Neural cell (in vitro differentiated cells): Measurements from ENCODE around the gene SMARCAD1. TPM values are rescaled to one million over a fixed set of nuclear protein-coding genes. Genes with fewer than 3 reads are reported as not detected.

ENCODE experiments used
- H2AFZ ChIP-seq: fragments of 200-600, 300-800 bp; sonication (generic), shearing (Covaris generic); 2 replicates; pipeline ENCODE4 v1.6.0; 2014; ENCODE audit warnings: low read depth, mild to moderate bottlenecking, antibody characterized with exemption, low read length, moderate library complexity
- H3F3A ChIP-seq: fragments of 200-600 bp; shearing (Covaris generic); 2 replicates; pipeline ENCODE4 v1.6.1; 2016; ENCODE audit warnings: mild to moderate bottlenecking, moderate library complexity, mixed read lengths, antibody characterized with exemption, low read length; ENCODE audit not compliant: insufficient read depth, poor library complexity, severe bottlenecking
- H3K27ac ChIP-seq: fragments of 200-600, 300-800 bp; sonication (generic), shearing (Covaris generic); 2 replicates; pipeline ENCODE4 v1.5.1; 2014; ENCODE audit warnings: mild to moderate bottlenecking, low read length, moderate library complexity
- H3K27me3 ChIP-seq: fragments of 300-800, 200-600 bp; sonication (generic), shearing (Covaris generic); 2 replicates; pipeline ENCODE4 v1.6.0; 2014; ENCODE audit warnings: mild to moderate bottlenecking, low read depth, low read length, moderate library complexity; ENCODE audit not compliant: insufficient read depth
- H3K36me3 ChIP-seq: fragments of 300-800, 200-600 bp; sonication (generic), shearing (Covaris generic); 2 replicates; pipeline ENCODE4 v1.5.1; 2014; ENCODE audit warnings: mild to moderate bottlenecking, antibody characterized with exemption, low read length, moderate library complexity; ENCODE audit not compliant: insufficient read depth
- H3K4me2 ChIP-seq: fragments of 300-800, 200-600 bp; sonication (generic), shearing (Covaris generic); 2 replicates; pipeline ENCODE4 v1.6.0; 2014; ENCODE audit warnings: mild to moderate bottlenecking, low read length
- H3K4me3 ChIP-seq: fragments of 300-800, 200-600 bp; sonication (generic), shearing (Covaris generic); 2 replicates; pipeline ENCODE4 v1.5.1; 2014; ENCODE audit warnings: mild to moderate bottlenecking, low read length, moderate library complexity
- H3K79me2 ChIP-seq: fragments of 200-600 bp; shearing (Covaris generic); replicated peaks from 2 replicates; pipeline ENCODE4 v1.6.0; 2014; ENCODE audit warnings: mild to moderate bottlenecking, low read length, moderate library complexity; ENCODE audit not compliant: insufficient read depth
- H3K9ac ChIP-seq: fragments of 300-800, 200-600 bp; sonication (generic), shearing (Covaris generic); 2 replicates; pipeline ENCODE4 v1.6.1; 2016; ENCODE audit warnings: mild to moderate bottlenecking, low read length, mixed read lengths
- H3K9me2 ChIP-seq: fragments of 200-600 bp; shearing (Covaris generic); 2 replicates; pipeline ENCODE4 v1.6.1; 2016; ENCODE audit warnings: mild to moderate bottlenecking, low read length, mixed read lengths; ENCODE audit not compliant: insufficient read depth
- H3K9me3 ChIP-seq: fragments of 200-600, 300-800 bp; sonication (generic), shearing (Covaris generic); 2 replicates; pipeline ENCODE4 v1.6.1; 2016; ENCODE audit warnings: mild to moderate bottlenecking, mixed run types, low read length, moderate library complexity, mixed read lengths
- H4K20me1 ChIP-seq: fragments of 200-600 bp; shearing (Covaris generic); 2 replicates; pipeline ENCODE4 v1.6.1; 2016; ENCODE audit warnings: mild to moderate bottlenecking, mixed run types; ENCODE audit not compliant: insufficient read depth
- CTCF ChIP-seq: fragments of 450-650 bp; IDR thresholded peaks from 2 replicates; pipeline ENCODE4 v1.5.1; 2014; ENCODE audit warnings: antibody characterized with exemption, mild to moderate bottlenecking, moderate library complexity; ENCODE audit not compliant: poor library complexity, severe bottlenecking
- EP300 ChIP-seq: fragments of 450-650 bp; conservative IDR thresholded peaks from 2 replicates; pipeline ENCODE4 v1.6.1; 2014; ENCODE audit warnings: antibody characterized with exemption, mild to moderate bottlenecking, moderate library complexity; ENCODE audit not compliant: poor library complexity, severe bottlenecking
- EZH2 ChIP-seq: fragments of 200-600, 300-800 bp; shearing (Covaris generic), sonication (generic); IDR thresholded peaks from 2 replicates; pipeline ENCODE4 v1.6.1; 2014; ENCODE audit warnings: antibody characterized with exemption, low read length, borderline replicate concordance, mild to moderate bottlenecking; ENCODE audit not compliant: insufficient read depth, poor library complexity, severe bottlenecking
- MXI1 ChIP-seq: fragments of 450-650 bp; conservative IDR thresholded peaks from 2 replicates; pipeline ENCODE4 v1.6.1; 2014; ENCODE audit warnings: antibody characterized with exemption, mild to moderate bottlenecking; ENCODE audit not compliant: poor library complexity, severe bottlenecking
- POLR2AphosphoS5 ChIP-seq: IDR thresholded peaks from 2 replicates; pipeline ENCODE4 v1.6.1; 2012
- RAD21 ChIP-seq: fragments of 450-650 bp; conservative IDR thresholded peaks from 2 replicates; pipeline ENCODE4 v1.6.1; 2014; ENCODE audit warnings: antibody characterized with exemption, mild to moderate bottlenecking, moderate library complexity
- REST ChIP-seq: IDR thresholded peaks from 2 replicates; pipeline ENCODE4 v1.6.1; 2012; ENCODE audit warnings: borderline replicate concordance
- SMC3 ChIP-seq: fragments of 450-650 bp; conservative IDR thresholded peaks from 2 replicates; pipeline ENCODE4 v1.6.1; 2014; ENCODE audit warnings: antibody characterized with exemption, mild to moderate bottlenecking, moderate library complexity; ENCODE audit not compliant: poor library complexity
- TAF1 ChIP-seq: IDR thresholded peaks from 2 replicates; pipeline ENCODE4 v1.6.1; 2012; ENCODE audit warnings: low read depth
- polyA plus RNA-seq: library from polyadenylated mRNA; depleted of rRNA; stranded (reverse); fragments of >200 nt; gene quantifications from 2 replicates; pipeline ENCODE4 v1.2.3, GENCODE V29; 2014

Gene SMARCAD1
- polyA plus RNA-seq, 1 donor from 2014 or later: 129 TPM

DNA sequence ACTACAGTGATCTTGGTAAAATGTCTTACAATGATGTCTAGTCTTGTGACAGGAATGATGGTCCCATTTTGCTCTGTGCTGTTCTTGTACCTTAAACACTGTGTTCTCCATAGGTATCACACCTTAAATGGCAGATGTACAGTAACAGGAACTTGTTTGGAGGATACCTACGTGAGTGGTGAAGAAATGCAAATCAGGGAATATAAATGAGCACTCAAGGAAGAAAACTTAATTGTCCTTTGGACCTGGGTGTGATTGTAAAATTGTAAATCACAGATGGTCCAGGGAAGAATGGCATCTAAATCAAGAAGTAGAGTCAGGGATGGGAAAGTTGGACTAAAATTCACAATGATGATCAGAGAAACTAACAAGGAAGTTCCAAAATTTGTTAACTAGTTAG, 122.3 kb downstream of the SMARCAD1 start:
- H3K79me2 ChIP-seq: no peaks in the 10 kb centered on the region
- TF ChIP-seq EZH2: no peak
- TF ChIP-seq REST: no peak
- TF ChIP-seq EP300: no peak
- no peak for TF ChIP-seq POLR2AphosphoS5
- no peak for TF ChIP-seq TAF1
- no peak for TF ChIP-seq CTCF
- TF ChIP-seq RAD21: no peak
- TF ChIP-seq MXI1: no peak
- no peak for TF ChIP-seq SMC3

DNA sequence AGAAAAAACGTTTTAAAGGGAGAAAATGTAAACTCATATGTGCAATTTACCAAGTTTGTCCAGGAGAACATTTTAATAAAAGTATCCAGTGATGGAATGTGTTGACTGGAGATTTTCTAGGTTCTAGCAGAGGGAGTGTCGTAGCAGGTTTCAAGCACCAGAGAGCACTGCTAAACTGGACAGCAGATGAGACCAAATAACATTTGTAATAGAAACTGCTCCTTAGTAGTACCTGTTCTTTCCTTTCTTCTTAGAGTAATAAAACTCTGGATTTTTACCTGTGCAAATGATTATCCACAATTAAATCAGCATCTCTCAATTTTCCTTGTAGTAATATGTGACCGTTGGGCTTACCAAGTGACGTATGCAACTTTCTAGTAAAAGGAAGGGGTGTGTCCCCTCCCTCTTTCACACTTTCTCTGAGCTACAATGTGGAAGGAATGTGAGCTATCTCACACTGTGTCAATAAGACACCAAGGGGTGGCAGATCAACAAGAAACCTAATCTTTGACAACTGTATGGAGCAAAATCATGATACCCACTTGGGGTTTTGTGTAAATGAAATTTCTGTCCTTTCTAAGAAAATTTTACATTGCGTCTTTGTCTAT, 125.4 kb downstream of the SMARCAD1 start:
- Histone ChIP-seq H3F3A (no peaks in the 10 kb centered on the region), H4K20me1 (no peaks in the 10 kb centered on the region), H3K79me2 (no peaks in the 10 kb centered on the region), H3K4me3 (no peak overlapping the region), H3K27me3 (no peaks in the 10 kb centered on the region), H3K9me3 (no peaks in the 10 kb centered on the region), H3K4me2 (no peak overlapping the region), H3K9ac (no peak overlapping the region), H3K36me3 (no peaks in the 10 kb centered on the region), H3K27ac (no peak overlapping the region), H3K9me2 (no peaks in the 10 kb centered on the region), H2AFZ (no peak overlapping the region)
- TF ChIP-seq MXI1: no peak
- TF ChIP-seq CTCF: no peak

More for the DNA sequence above, 122.3 kb downstream of the SMARCAD1 start:
- H4K20me1 ChIP-seq: no peaks in the 10 kb centered on the region
- H3K27me3 ChIP-seq: no peaks in the 10 kb centered on the region
- H3K4me2 ChIP-seq: no peak overlapping the region
- H3K9ac ChIP-seq: no peak overlapping the region
- H3K9me2 ChIP-seq: no peaks in the 10 kb centered on the region
- H3K27ac ChIP-seq: no peak overlapping the region
- no peaks in the 10 kb centered on the region for H3F3A ChIP-seq
- no peak overlapping the region for H2AFZ ChIP-seq
- peaks cover 13% of the 10 kb centered on the region for H3K9me3 ChIP-seq
- no peak overlapping the region for H3K4me3 ChIP-seq
- no peaks in the 10 kb centered on the region for H3K36me3 ChIP-seq
